Spleen (tissue), 11 donors: Measurements from ENCODE around the gene FASTKD3. TPM values are rescaled to one million over a fixed set of nuclear protein-coding genes. Genes with fewer than 3 reads are reported as not detected.

Experiments used
- DNase-seq: peaks from one replicate; pipeline ENCODE4 v3.0.0-alpha.2; 2020
- H3K27ac ChIP-seq, 8 donors: fragments of 200-600 bp; sonication (generic) in 7 of 8; 1 replicate in 4 of 8; 2 replicates in 4 of 8; pipeline versions ENCODE4 v1.5.0 to v1.8.0; 2016 to 2021; ENCODE audit warnings: inconsistent platforms in 4 of 8, mild to moderate bottlenecking in 4 of 8, moderate library complexity in 1 of 8
- H3K27me3 ChIP-seq, 7 donors: fragments of 200-600 bp; sonication (generic) in 6 of 7; replicated peaks in 1 of 7; 1 replicate in 4 of 7; 2 replicates in 3 of 7; pipeline versions ENCODE4 v1.5.0 to v1.8.0; 2016 to 2021; ENCODE audit warnings: inconsistent platforms in 3 of 7, mild to moderate bottlenecking in 1 of 7
- H3K36me3 ChIP-seq, 6 donors: fragments of 200-600 bp; sonication (generic) in 5 of 6; 1 replicate in 4 of 6; 2 replicates in 2 of 6; pipeline versions ENCODE4 v1.5.0 to v1.8.0; 2016 to 2021; ENCODE audit warnings: inconsistent platforms in 2 of 6
- H3K4me1 ChIP-seq, 6 donors: fragments of 200-600 bp; sonication (generic) in 5 of 6; 1 replicate in 3 of 6; 2 replicates in 3 of 6; pipeline versions ENCODE4 v1.5.0 to v1.8.0; 2016 to 2021; ENCODE audit warnings: inconsistent platforms in 3 of 6
- H3K4me3 ChIP-seq, 8 donors: fragments of 200-600 bp; sonication (generic) in 7 of 8; 1 replicate in 4 of 8; 2 replicates in 4 of 8; pipeline versions ENCODE4 v1.5.0 to v1.8.0; 2016 to 2021; ENCODE audit warnings: inconsistent platforms in 4 of 8, mild to moderate bottlenecking in 4 of 8, moderate library complexity in 2 of 8
- H3K9me3 ChIP-seq, 8 donors: fragments of 200-600 bp; sonication (generic) in 7 of 8; 1 replicate in 4 of 8; 2 replicates in 4 of 8; pipeline versions ENCODE4 v1.5.0 to v1.8.0; 2016 to 2021; ENCODE audit warnings: inconsistent platforms in 4 of 8
- CTCF ChIP-seq, 11 experiments: fragments of 200-600 bp in 7 of 11; fragments of 450-650 bp in 4 of 11; sonication (generic) in 4 of 11; IDR thresholded peaks in 8 of 11; conservative IDR thresholded peaks in 3 of 11; 1 replicate in 7 of 11; 2 replicates in 4 of 11; pipeline versions ENCODE4 v1.4.0 to v1.8.0; 2016 to 2021; ENCODE audit warnings: antibody characterized with exemption in 11 of 11, inconsistent platforms in 4 of 11, mild to moderate bottlenecking in 1 of 11
- POLR2A ChIP-seq, 3 donors: fragments of 450-650 bp; IDR thresholded peaks; one replicate each; pipeline ENCODE4 v1.5.1; 2017; ENCODE audit warnings: antibody characterized with exemption in 3 of 3, mild to moderate bottlenecking in 1 of 3
- POLR2AphosphoS5 ChIP-seq, 3 donors: sonication (generic); formaldehyde crosslinking; IDR thresholded peaks; one replicate each; pipeline ENCODE4 v1.5.1; 2017; ENCODE audit warnings: antibody characterized with exemption in 3 of 3
- WGBS, 5 donors: extraction: QIAGEN DNeasy Blood & Tissue Kit in 3 of 5; methylation state at CpG; one replicate each; pipeline versions ENCODE4 v1.1.5 to v1.1.7; 2013 to 2018; 5-methylcytosine and 5-hydroxymethylcytosine counted together
- intact Hi-C: fragments of 100-400 bp; cut with DNase I; formaldehyde crosslinking; loops from one replicate; pipeline ENCODE4 v1.15.0; 2023; ENCODE audit warnings: low total_unique reads
- polyA plus RNA-seq, 3 donors: library from polyadenylated mRNA; stranded (reverse); fragments of 200-250 nt; gene quantifications; one replicate each; pipeline ENCODE4 v1.2.1, GENCODE V29; 2013
- total RNA-seq, 7 donors: library from RNA; depleted of rRNA in 3 of 7; stranded (reverse); fragments of >200 nt in 3 of 7; fragmentation: NEBNext Ultra II Directional in 4 of 7; extraction: Animal tissue kit (Norgen Biotek cat#: 25700) in 4 of 7; gene quantifications; one replicate each; pipeline versions ENCODE4 v1.1.0 to v1.2.1, GENCODE V29; 2016 to 2021
- donor health status: healthy with polysubstance abuse.
- donor health status: DM: no; HTN: no; CAD: no; lungs with moderate emphysema.
- donor health status: DM: no; HTN: no; CAD: no.
- donor health status: Bipolar disorder and iron deficiency.
- donor health status: healthy.
- donor health status: DM: no; HTN: no; CAD: no.
- donor health status: DM: yes; HTN: yes; CAD: no.

FASTKD3 gene
- total and polyA plus RNA-seq, 10 donors: 8.6 to 19.1 (median 13.7) TPM

GRCh38 chr5:7850395-7851239 lies 18.2 kb downstream of the FASTKD3 start, which contains the start of gene CFAP90:
TSS of gene CFAP90 (minus strand) at chr5:7851133. CDS start at chr5:7851021, 112 bp downstream.
- TF ChIP-seq POLR2AphosphoS5 (IDR thresholded peaks at IDR 0.05) (peak in 1 of 3 donors; percentile 16), POLR2A (IDR thresholded peaks at IDR 0.05) (no peak), CTCF (IDR thresholded peaks at IDR 0.05 in 8 of 11, conservative IDR thresholded peaks at IDR 0.05 in 3 of 11) (peak in 3 of 11 experiments; percentile 12 to 27 (median 16))
- Histone ChIP-seq H3K4me1 (peaks cover 0 to 28% (median 20%) of the 10 kb centered on the region in 6 donors), H3K27ac (peak within 1 kb of the TSS in 2 of 8 donors; percentile 17 to 45), H3K4me3 (peak within 1 kb of the TSS; percentile 31 to 74 (median 40)), H3K27me3 (peaks cover 0 to 40% (median 28%) of the 10 kb centered on the region in 7 donors), H3K36me3 (no peaks in the 10 kb centered on the region), H3K9me3 (peaks cover 0 to 3% (median 0%) of the 10 kb centered on the region in 8 donors)
- DNase-seq: peak; percentile 79
- intact Hi-C loops: no loop called here
- 0 to 7% (median 3%) methylated on average over 16 to 76 of the region's 76 CpGs for WGBS, 5 donors

DNA sequence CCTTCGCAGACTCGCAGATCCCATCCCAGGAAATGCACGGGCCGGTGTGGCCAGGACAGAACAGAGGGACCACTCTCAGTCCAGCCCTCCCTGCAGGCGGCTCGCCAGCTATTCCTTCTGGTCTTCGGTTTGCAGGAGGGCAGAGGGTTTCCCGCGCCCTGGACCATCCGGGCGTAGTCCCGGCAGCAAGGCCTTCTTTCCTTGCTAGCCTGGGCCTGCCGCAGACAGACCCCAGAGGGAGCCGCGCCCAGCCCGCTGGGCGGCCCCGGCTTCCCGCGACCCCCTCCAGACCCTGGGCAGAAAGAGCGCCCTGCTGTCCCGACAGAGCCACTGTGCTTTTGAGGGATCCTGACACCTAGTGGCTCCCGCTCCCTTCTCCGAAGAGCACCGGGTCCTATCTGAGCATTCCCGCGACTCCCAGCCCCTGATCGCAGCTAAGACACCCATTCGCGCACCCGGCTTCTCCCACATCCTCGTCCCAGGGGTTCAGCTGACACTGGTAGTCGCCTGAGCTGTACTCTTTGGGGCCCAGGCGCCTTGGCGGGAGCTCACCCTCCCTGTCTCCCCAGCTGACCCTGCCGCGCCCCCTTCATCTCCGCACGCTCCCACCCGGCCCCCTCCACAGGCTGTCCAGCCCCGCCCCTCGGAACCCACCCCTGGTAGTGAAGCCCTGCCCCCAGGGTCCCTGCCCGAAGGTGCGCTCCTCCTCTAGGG lies 19.0 kb downstream of the FASTKD3 start:
- Histone ChIP-seq H3K4me3 (peak overlapping the region; percentile 12 to 74 (median 38)), H3K4me1 (peaks cover 0 to 28% (median 20%) of the 10 kb centered on the region in 6 donors), H3K27ac (no peak overlapping the region), H3K36me3 (no peaks in the 10 kb centered on the region), H3K27me3 (peaks cover 0 to 40% (median 28%) of the 10 kb centered on the region in 7 donors), H3K9me3 (peaks cover 0 to 3% (median 0%) of the 10 kb centered on the region in 8 donors)
- TF ChIP-seq CTCF (IDR thresholded peaks at IDR 0.05 in 8 of 11, conservative IDR thresholded peaks at IDR 0.05 in 3 of 11): peak in 1 of 11 experiments; percentile 15
- TF ChIP-seq POLR2AphosphoS5 (IDR thresholded peaks at IDR 0.05): no peak
- 2 to 8% (median 4%) methylated on average over 20 to 44 of the region's 44 CpGs for WGBS, 5 donors
- DNase-seq: no peak
- intact Hi-C loops: no loop called here

GRCh38 chr5:7848296-7848695 lies 20.5 kb downstream of the FASTKD3 start:
- no peaks in the 10 kb centered on the region for H3K36me3 ChIP-seq
- no peak overlapping the region for H3K27ac ChIP-seq
- H3K4me1 ChIP-seq: peaks cover 0 to 28% (median 20%) of the 10 kb centered on the region in 6 donors
- DNase-seq: no peak
- TF ChIP-seq POLR2A (IDR thresholded peaks at IDR 0.05) (no peak), POLR2AphosphoS5 (IDR thresholded peaks at IDR 0.05) (no peak), CTCF (IDR thresholded peaks at IDR 0.05 in 8 of 11, conservative IDR thresholded peaks at IDR 0.05 in 3 of 11) (no peak)
- intact Hi-C loops: no loop called here
- no peak overlapping the region for H3K4me3 ChIP-seq
- H3K27me3 ChIP-seq: peaks cover 0 to 40% (median 28%) of the 10 kb centered on the region in 7 donors
- peaks cover 0 to under 1% (median 0%) of the 10 kb centered on the region in 8 donors for H3K9me3 ChIP-seq
- 69 to 84% (median 80%) methylated on average over 2 of the region's 2 CpGs for WGBS, 5 donors
